GM10266 (cell line): ENCODE data around the gene ZBED4.

Source experiments
- DNase-seq: peaks from one replicate; pipeline ENCODE4 v3.0.0; 2012; ENCODE audit errors: extremely low spot score
- TF ChIP-seq, protein P1 (sequence below): IDR thresholded peaks from 2 replicates; pipeline ENCODE4 v1.5.1; 2012; ENCODE audit warnings: mild to moderate bottlenecking, low read depth; ENCODE audit not compliant: control insufficient read depth, insufficient read depth; ENCODE audit errors: missing control alignments

ZBED4 gene

DNA sequence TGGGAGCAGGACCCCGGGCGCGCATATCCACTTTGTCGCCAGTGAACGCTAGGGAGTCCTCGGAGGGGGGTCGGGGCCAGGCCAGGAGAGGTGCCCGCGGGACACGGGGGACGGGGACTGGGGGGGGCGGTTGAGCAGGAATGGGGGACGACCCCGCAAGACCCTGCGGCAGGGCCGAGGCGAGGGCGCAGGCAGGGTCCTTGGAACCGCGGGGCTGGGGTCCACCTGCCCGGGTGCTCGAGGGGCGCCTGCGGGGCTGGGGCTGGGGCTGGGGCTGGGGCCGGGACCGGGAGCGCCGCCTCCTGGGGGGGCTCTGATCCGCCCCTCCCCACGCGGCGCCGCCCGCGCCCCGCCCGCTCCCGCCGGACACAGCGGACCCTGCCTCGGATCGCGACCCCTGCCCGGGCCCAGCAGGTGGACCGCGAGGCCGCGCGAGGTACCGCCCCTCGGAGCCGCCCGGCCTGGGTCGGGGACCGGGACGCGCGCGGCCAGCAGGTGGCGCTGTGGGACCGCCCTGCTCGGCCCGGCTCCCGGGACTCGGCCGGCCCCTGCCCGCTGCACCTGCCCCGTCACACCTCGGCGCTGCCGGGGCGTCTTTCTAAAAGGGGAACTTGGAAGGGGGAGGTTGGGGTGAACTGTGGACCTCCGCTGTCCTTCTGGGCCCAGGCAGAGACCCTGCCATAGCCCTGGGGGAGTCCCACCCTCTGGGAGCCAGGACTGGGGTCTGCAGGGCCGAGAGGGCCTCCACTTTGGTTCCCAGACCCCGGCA lies 75.8 kb downstream of the ZBED4 start:
- DNase-seq: peak; percentile 91
- TF ChIP-seq, protein P1, sequence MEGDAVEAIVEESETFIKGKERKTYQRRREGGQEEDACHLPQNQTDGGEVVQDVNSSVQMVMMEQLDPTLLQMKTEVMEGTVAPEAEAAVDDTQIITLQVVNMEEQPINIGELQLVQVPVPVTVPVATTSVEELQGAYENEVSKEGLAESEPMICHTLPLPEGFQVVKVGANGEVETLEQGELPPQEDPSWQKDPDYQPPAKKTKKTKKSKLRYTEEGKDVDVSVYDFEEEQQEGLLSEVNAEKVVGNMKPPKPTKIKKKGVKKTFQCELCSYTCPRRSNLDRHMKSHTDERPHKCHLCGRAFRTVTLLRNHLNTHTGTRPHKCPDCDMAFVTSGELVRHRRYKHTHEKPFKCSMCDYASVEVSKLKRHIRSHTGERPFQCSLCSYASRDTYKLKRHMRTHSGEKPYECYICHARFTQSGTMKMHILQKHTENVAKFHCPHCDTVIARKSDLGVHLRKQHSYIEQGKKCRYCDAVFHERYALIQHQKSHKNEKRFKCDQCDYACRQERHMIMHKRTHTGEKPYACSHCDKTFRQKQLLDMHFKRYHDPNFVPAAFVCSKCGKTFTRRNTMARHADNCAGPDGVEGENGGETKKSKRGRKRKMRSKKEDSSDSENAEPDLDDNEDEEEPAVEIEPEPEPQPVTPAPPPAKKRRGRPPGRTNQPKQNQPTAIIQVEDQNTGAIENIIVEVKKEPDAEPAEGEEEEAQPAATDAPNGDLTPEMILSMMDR: peak; percentile 95

DNA sequence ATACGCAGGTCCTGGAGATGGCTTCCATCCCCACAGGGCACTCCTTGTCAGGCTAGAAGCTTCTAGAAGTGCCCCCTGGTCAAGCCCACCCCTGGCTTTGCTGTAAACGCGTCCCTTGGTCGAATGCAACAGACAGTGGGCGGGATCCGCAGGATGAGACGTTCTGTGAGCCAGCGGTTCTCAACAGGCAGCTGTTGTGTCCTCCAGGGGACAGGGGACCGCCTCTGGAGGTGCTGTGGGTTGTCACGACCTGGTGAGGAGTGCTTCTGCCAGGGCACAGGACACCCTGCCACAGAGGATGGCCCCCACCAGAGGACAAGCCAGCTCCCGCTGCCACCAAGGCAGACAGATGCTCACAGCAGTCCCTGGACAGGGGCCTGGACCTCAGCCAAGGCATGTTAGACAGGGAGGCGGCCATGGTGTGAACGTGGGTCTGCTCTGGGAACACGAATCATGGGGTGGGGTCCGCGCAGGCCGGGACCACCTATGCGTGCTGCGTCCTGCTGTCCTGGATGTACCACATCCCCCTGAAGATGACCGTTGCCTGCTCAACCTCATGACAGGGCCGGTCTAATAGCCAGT lies 76.4 kb downstream of the ZBED4 start:
- DNase-seq: no peak

DNA sequence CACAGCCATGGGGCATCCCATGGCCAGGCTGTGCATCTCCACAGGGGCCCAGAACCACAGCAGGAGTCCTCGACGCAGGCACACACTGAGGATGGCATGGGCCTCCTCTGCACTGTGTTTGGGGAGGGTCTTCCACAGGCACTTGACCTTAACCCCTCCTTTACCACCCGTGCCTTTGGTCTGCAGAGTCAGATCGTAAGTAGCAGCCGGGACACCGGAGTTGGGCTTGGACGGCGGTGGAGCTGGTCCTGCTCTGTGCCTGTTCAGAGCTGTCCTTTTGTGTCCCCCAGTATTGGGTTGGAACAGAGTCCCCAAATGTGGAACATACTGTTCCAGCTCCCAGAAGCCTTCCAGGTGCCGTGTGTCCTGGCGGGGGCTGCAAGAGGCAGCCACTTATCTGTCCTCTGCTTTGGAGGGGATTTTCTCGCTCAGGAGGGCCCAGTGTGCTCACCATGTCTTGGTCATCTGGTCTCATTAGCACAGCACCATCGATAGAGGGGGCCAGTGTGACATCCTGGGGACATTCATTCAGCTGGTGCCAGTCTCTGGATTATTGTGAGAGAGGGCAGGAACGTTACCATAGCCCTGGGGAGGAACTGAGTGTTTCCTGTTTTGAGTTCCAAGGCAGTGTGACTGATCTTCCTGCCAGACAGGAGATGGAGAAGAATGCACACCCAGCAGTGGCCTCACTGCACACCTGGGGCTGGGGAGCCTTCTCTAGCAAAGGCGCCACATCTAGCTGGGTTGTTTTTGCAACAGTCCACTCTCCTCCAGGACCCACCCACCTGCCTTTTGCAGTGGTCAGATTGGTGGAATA lies 77.2 kb downstream of the ZBED4 start:
- TF ChIP-seq, protein P1: peak; percentile 88
- peak; percentile 85 for DNase-seq

More for the DNA sequence above, 76.4 kb downstream of the ZBED4 start:
- TF ChIP-seq, protein P1: no peak

DNA sequence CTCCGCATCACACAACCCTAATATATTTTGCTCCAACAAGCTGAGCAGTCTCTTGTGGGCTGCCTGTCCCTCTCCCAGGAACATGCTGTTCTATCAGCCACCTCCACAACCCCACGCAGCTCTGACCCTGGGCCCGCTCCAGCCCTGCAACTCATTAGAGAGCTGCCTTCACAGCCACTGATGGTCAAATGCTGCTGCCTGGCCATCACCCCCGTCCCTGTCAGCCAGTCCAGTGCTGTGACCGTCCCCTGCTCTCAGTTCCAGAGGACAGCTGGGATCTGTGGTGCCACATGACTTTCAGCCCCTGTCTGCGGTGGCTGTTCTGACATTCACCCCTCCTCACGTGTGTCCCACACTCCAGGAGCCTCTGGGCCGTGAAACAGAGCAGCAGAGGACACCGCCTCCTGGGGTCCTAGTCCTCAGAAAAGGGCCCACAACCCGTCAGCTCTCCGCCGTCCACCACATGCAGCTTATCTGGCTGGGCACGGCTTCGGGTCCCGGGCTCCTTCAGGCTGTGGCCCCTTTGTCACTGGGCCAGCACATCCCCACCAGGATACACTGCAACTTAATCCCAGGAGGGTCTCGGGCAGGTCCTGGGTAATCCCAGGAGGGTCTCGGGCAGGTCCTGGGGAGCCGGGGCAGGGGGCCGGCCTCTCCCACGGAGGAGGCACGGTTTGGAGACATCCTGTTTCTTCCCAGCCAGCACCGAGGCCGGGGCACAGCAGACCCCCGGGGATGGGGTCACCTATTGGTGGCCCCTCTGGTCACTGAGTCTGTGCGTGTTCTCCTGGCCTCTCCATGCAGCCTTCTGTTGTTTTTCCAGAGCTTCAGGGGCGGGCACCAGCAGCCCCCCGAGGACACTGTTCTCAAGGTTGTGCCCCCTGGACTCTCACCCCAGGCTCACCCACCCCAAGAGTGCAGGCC lies 79.9 kb downstream of the ZBED4 start:
- TF ChIP-seq, protein P1: no peak

DNA sequence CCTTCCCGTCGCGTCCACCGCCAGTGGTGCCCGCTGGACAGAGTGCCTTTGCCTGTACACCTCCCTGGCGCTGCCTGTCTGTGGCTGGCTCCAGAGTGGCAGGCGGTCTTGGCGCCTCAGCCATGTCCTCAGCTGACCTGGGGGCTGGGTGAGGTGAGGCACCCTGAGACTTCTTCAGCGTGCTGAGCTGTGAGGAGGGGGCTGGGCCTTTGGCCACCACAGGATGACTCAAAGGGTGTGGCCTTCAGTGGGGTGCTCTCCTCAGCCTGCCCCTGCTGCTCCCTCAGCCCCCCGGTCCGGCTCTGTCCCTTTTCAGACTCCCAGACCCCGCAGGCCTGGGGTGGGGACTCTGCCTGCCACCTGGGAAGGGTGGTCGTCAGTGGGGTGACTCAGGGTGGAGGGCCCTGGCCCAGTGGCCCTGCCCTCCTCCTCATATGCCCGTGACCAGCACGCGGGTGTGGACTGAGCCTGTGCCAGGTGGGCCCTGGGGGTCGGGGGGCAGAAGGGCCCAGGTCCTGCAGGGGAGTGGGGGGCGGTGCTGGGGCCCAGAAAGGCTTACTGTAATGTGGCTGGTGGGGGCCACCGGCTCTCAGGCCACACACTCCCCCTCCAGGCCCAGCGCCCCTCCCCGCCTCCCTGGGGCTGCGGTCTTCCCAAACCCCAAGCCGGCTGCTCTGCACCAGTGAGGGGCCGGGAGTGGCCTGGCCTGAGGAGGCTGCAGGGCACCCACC lies 80.7 kb downstream of the ZBED4 start:
- DNase-seq: no peak
- TF ChIP-seq, protein P1: no peak

More for the DNA sequence above, 79.9 kb downstream of the ZBED4 start:
- no peak for DNase-seq
